ENCODE measurements around the gene NDUFB8.

The NDUFB8 gene

DNA sequence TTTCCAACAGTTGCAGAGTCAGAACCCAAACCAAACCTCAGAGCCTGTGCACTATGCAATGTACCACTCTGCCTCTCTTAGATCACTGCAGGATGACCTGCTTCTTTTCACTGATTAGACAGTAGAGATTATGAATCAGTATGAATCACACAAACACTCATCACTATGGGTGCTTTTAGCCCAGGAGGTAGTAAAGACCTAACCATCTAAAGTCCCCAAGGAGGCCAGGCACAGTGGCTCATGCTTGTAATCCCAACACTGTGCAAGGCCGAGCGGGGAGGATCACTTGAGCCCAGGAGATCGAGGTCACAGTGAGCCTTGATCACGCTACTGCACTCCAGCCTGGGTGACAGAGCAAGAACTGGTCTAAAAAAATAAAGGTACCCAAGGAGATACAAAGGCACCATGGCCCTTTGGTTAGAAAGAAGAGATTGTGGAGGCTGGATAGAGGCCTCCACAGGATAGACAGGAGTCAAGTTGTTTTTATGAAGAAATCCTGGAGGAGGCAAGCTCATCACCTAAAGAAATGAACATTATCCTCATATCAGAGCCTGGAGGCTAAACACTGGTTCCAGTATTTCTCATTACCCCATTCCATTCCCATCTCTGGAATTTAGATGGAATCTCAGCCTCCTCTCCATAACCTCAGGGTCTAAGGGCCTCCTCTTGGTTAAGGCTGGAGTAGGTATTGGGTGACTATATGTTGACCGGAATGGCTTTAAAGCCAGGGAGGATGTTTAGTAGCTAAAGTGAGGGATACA, 22.9 kb downstream of the NDUFB8 start:
- DNase-seq, result no peak

DNA sequence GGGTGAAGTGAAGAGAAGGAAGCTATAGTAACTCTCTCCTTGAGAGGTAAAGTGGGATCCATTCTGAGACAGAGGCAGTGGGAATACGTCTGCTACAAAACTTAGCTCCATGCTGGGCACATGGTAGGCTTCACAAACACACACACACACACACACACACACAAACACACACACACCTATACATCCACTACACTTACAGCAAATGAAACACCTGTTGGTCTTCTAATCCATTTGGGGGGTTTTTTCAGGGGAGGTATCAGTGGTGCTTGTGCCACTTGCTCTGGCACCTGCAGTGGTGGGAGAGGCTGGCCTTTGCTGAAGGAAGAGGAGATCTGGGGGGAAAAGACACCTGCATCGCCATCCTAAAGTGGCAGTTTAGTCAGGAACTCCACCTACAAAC, 24.5 kb downstream of the NDUFB8 start:
- DNase-seq, result no peak

DNA sequence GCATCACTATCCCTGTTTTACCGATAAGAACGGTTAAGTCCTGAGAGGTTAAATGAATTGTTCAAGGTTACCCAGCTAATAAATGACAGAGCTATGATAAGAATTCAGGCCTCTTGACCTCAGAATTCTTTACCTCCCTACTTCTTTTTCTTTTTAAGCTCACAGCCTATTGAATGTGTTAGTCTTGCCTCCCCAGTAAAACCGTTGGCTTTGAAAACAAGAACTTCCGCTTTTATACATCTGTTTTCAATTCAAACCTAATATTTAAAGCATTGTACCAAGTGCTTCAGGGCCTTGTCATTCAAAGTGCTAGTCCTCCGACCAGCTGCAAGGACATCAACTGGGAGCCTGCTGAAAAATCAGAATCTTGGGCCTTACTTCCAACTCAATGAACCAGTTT, 25.6 kb downstream of the NDUFB8 start:
- no peak for DNase-seq

DNA sequence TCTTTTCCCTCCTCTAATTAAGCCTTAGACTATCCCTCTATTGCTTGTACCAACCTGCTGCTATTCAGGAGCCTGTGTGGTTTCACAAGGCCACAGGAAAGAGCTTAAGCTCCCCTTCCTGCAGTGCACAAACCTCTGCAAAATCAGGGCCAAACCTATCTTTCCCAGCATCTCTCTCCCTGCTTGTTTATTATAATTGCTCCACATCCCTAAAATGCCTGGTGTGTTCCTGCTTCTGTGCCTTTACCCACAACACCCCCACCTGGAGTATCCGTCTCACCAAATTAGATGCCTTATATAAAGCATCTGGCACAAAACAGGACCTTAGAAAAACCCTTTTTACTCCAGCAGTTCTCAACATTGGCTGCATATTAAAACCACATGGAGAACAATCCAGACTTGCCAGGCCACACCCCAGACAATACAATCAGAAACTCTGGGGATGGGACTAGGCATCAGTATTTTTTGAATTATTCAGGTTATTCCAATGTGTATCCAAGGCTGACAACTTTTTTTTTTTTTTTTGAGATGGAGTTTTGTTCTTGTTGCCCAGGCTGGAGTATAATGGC, 26.7 kb downstream of the NDUFB8 start:
- DNase-seq, result no peak

DNA sequence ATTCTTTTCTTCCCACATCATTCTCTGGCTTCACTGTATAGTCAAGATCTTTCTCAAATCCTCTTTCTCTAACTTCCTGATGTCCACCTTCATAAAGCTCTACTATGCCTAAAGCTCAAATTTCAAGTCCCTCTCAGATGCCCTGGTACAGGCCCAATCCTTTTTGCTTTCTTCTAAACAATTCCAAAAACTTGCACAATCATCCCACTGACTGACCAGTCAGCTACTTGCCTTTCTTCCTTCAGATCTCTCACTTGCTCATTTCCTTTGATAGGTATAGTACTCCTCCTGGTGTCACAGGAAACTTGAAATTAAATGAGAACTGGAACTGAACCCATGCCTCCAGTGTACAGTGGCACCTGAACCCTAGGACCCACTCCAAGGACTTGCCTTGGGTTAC, 28.2 kb downstream of the NDUFB8 start:
- DNase-seq, result no peak

DNA sequence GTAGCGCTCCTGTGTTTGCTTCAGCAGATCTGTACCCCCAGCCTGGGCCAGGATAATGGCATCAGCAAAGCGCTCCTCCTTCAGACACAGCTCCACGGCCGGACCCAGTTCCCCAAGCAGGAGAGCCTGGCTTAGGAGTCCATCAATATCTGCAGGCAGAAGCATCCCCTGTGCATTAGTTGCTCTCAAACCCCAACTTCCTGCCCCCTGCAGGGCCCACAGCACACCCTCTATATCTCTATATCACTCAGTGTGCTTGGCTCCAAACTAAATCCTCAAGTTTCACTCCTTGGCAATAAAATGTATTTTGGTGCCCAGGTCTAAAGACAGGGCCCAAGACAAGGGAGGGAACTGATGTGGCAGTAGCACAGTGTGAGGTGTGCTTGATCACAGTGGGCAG, 31.6 kb downstream of the NDUFB8 start:
- no peak for DNase-seq

DNA sequence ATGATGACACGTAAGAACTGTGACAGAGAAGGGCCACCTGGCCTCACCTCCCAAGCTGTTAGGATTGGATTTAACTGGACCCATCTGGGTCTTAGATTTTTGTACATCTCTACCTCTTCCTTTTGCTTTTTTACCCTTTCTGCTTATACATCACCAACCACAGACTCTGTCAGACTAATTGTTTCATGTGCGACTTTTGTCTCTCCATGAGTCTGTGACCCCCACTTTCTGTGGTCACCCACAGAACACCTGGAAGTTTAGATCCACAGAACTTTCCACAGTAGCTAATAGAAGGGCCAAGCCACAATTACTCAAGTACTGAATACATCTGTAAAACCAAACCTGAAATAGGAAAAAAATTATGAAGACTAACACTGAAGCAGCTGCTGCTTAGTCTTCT, 33.1 kb downstream of the NDUFB8 start:
- DNase-seq, result no peak

DNA sequence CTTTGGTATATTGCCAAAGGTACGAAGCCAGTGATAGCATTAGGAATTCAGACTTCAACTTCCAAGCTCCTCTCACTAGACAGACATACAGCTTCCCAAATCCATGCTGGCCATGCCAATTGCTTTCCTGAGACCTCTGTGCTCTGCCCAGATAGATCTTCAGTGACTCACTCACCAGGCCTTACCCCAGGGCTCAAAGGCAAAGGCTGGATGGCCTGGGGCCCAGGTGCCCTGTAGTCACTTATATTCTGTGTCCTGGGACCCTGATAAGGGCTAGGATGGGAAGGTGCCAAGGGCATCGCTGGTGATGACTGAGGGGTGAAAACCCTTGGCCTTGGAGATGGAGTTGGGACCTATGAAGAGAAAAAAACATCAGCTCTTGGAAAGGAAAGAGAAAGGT, 39.1 kb downstream of the NDUFB8 start:
- no peak for DNase-seq

DNA sequence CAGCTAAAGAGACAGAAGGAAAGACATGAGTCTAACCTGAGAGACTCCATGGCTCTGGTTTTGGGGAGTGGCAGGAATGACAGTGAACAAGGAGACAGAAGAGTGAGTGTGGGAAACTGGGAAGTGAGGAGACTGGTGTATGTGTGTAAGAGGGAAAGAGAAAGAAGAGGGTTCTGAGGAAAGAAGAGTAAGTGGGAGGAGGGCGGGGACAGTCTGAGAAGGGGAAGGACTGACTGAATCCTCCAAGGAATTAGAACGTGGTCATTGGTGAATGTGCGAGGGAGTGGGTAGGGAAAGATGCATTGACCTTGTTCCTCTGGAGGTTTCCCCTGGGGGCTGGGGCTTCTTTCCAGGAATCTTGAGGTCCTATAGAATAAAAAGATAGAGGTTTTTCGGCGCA, 40.3 kb downstream of the NDUFB8 start:
- no peak for DNase-seq

DNA sequence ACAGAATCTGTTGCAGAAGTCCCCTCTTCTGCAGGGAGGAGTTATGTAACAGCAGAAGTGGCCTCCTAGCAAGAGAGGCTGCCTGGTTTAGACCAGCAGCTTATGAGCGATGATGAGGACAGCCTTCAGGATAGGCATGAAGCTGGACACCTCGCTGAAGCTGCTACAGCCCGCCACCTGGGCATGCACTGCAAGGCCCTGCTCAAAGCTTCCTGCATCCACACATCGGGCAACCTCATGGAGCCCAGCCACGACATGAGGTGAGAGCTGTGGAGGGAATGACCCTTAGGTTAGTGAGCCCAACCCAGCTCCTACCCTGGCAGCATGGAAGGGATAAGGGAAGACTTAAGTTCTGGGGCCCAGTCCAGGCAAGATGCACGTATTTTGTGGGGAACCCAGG, 42.1 kb downstream of the NDUFB8 start:
- no peak for DNase-seq

DNA sequence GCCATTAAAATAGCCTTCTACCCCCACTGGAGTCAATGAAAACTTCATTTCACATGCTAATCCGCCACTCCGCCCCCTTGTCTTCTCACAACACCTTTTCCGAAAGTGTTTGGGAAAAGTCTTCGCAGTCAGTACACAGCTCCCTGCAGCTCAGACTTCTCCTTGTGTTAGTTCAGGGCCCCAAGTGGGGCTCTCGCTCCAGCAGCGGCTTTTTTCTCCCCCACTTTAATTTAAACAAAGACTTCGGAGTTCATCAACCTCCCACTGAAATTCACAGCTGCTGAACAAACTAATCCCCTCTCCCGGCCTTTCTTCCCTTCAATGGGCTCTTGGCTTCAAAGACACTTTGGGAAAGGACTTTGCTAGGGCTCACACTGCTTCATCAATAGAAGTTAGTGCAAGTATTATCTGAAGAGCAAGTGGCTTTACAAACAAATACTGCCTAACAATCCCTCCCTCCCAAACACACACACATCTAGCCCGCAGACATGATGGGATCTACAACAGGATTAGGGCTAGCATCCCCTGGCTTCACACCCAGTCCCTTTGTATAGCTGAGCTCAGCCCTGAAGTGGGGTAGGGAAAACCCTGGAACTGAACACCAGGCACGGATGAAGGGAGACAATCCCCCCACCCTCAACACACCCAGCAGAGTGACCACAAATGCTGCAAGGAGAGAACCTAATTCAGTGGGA, 43.7 kb downstream of the NDUFB8 start:
- DNase-seq, result no peak

DNA sequence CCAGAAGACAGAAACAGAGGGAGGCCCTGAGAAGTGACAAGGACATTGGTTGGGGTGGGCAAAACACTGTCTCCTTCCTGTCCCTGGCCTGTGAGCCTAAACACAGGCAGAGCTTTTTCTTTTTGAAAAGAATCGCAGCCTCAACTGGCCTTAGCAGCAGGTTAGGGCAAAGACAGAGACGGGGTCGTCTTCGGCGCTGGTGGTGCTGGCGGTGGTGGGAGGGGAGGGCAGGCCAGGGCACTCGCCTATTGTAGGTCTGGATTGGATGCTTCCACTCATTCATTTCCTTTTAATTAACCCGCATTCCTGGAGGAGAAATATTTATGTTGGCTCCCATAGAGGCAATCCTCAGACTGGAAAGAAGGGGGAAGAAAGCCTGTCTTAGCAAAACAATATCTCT, 44.3 kb downstream of the NDUFB8 start:
- no peak for DNase-seq

DNA sequence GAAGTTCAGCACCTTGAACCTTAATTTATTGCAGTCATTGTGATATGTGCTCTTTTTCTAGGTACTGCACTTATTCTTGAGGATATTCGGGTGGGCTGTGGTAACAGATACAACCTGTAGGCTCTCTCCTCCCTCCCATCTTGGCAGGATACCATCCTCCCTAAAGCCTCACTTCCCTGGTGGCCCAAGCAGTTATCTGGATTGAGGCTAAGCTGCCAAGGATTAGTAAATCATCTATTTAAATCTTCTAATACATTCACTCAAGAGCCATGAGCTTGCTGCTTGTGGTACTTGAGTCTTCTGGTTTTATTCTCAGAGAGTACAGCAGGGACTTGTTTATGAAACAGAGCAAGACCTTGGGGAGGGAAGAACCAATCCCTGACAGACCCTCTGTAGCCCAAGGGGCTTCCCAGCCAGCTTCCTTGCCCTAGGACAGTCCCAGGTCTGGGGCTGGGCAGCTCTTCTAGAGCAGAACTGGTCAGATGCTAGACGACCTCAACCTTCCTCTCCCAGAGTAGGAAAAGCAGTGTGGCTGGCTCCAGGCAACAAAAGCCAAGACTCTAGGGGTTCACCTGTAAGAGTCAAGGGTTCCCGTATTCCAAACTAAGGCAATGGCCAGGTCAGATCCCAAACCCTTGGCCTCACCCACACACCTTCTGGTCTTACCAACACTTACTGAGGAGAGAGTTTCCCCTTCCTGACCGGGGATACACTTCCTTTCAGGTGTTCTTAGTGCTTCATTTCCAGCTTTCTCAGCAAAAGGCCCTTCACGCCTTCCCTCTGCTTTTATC, 45.6 kb downstream of the NDUFB8 start:
- DNase-seq, result no peak

DNA sequence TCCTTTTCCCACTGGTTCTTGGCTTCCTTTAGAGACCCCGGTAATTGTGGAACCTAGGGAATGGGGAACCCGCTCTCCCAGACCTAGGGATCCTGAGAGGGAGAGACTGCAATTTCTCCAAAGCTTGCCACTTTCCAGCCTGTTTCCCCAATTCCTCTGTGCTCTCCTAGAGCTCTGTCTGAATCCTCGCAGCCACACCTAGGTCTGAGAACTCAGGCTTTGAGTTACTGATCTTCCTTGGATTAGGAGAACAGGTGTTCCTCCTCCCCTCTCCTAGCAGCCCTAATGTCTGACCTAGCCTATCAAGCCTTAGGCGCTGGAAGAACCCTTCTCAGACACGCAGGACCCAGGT, 46.9 kb downstream of the NDUFB8 start:
- DNase-seq, result no peak

DNA sequence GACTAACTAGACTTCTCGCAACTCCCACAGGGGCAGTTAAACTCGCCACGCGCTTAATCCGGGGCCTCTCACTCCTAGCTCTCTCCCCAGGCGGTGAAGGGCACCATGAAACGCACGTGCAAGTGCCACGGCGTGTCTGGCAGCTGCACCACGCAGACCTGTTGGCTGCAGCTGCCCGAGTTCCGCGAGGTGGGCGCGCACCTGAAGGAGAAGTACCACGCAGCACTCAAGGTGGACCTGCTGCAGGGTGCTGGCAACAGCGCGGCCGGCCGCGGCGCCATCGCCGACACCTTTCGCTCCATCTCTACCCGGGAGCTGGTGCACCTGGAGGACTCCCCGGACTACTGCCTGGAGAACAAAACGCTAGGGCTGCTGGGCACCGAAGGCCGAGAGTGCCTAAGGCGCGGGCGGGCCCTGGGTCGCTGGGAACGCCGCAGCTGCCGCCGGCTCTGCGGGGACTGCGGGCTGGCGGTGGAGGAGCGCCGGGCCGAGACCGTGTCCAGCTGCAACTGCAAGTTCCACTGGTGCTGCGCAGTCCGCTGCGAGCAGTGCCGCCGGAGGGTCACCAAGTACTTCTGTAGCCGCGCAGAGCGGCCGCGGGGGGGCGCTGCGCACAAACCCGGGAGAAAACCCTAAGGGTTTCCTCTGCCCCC, 47.4 kb downstream of the NDUFB8 start:
- DNase-seq, result peak; percentile 88

DNA sequence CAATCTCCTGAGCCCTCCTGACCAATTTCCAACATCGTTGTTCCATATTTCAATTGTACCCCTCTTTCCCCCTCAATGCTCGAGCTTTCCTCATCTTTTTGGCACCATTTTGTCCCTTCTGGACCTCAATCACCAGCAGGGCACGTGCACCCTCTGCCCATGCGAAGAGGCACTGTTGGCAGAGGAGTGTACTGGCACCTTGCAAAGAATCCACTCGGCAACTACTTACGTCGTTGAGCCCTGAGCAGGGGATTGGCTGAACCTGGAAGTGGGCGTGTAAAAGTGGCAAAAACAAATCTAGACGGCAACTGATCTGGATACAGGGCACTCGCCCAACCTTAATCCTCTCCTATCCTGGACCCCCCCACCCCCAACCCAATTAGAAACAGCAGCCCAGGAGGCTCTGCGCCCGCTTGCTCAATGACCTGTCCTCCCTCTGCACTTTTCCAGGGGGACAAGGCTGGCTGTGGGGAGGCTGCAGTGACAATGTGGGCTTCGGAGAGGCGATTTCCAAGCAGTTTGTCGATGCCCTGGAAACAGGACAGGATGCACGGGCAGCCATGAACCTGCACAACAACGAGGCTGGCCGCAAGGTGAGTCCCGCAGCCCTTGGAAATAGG, 48.1 kb downstream of the NDUFB8 start:
- peak; percentile 96 for DNase-seq

DNA sequence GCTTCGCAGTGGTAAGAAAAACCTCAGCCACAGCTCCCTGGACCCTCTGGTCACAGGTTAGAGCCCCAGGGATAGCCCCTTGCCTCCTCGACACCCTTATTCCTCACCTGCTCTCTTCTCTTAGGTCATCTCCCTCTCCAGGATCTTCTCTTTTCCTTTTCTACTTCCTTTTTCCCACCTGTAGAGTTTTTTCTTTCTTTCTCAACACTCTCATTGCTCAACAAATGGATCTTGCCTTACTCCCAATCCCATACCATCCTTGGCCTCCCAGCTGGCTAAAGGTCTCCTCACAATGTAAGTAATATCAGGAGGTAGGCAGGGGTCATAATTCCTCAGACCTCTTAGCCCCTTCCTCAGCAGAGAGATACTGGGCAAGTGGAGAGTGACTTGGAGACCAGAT, 49.7 kb downstream of the NDUFB8 start:
- no peak for DNase-seq

DNA sequence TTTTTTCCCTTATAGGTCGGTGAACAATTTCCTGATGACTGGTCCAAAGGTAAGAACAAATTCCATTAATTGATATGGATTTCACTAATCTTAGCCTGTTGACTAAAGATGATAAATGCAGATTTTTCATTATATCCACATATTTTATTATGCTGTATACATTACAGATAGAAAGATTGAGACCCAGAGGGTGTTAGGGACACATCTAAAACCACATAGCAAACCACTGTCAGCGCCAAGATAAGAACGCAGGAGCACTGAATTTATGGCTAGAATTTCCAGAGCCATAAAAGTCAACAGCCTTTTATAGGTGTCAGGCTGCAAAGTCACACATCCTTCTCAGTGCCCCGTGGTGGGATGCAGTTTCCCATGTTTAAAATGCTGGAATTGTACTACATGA, 50.6 kb downstream of the NDUFB8 start:
- DNase-seq, result no peak

DNA sequence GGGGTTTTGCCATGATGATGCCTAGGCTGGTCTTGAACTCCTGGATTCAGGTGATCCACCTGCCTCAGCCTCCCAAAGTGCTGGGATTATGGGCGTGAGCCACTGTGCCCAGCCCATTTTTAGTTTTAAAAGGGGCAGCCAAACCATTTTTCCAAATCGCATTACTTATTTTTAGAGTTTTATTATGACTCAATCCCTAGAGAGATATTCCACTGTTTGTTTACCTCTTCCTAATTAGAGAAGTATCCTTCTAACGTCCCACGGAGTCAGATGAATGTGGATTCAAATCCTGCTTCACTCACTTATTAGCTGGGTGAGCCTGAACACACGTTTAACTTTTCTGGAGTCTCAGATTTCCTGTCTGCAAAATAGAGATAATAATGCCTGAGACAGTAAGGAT, 51.7 kb downstream of the NDUFB8 start:
- DNase-seq, result no peak

All from activated effector memory CD4-positive, alpha-beta T cell treated with anti-CD3 and anti-CD28 coated beads, Interleukin-2, amount 50 U/mL, for 16 hours (primary cell).